IMR-90 (cell line): ENCODE measurements around the gene R3HDM2. TPM values are rescaled to one million over a fixed set of nuclear protein-coding genes. Genes with fewer than 3 reads are reported as not detected.
A peak's percentile ranks its signal among the peaks of the same experiment; 100 is the strongest.

ENCODE experiments used
- ATAC-seq: fragments of 200-7000 bp; cut with Tn5 transposase; 2 replicates; pipeline ENCODE4 v1.9.1; 2020; ENCODE audit warnings: low read depth, mild to moderate bottlenecking, moderate library complexity
- BruUV-seq: library from RNA; stranded (reverse); fragments of 400-500 nt; replicated peaks from 2 replicates; lab custom pipeline; 2021; lab: Mats Ljungman, UMichigan
- CTCF ChIA-PET: fragments of 300-600 bp; formaldehyde crosslinking; extraction: SDS; loops from one replicate; lab custom pipeline; 2021; ENCODE audit warnings: antibody characterized with exemption; lab: Yijun Ruan, JAX
- POLR2A ChIA-PET: fragments of 300-600 bp; sonication (Branson Sonifier 250); formaldehyde crosslinking; loops from one replicate; lab custom pipeline; 2022; ENCODE audit warnings: antibody characterized with exemption; ENCODE audit not compliant: unreplicated experiment; lab: Charles Lee
- DNase-seq: peaks from one replicate; pipeline ENCODE4 v3.0.0; 2013
- H2AFZ ChIP-seq: replicated peaks from 2 replicates; pipeline ENCODE3; 2013; ENCODE audit warnings: low read length, mild to moderate bottlenecking; ENCODE audit not compliant: poor library complexity
- H2AK5ac ChIP-seq: 2 replicates; pipeline ENCODE4 v1.6.1; 2013; ENCODE audit warnings: low read depth, low read length, inconsistent platforms
- H2AK9ac ChIP-seq: replicated peaks from 2 replicates; pipeline ENCODE3; 2013; ENCODE audit warnings: mild to moderate bottlenecking, low read depth, low read length, moderate library complexity; ENCODE audit not compliant: poor library complexity
- H2BK120ac ChIP-seq: 2 replicates; pipeline ENCODE4 v1.6.1; 2013; ENCODE audit warnings: low read depth, low read length, inconsistent platforms
- H2BK15ac ChIP-seq: 3 replicates; pipeline ENCODE4 v1.6.1; 2013; ENCODE audit warnings: low read depth, low read length, inconsistent platforms
- H2BK20ac ChIP-seq: 2 replicates; pipeline ENCODE4 v1.6.1; 2013; ENCODE audit warnings: low read depth, mild to moderate bottlenecking, inconsistent platforms, low read length, moderate library complexity
- H2BK5ac ChIP-seq: 2 replicates; pipeline ENCODE4 v1.6.1; 2013; ENCODE audit warnings: mild to moderate bottlenecking, low read depth, low read length, inconsistent platforms; ENCODE audit not compliant: poor library complexity, severe bottlenecking
- H3K14ac ChIP-seq: replicated peaks from 2 replicates; pipeline ENCODE4 v1.6.1; 2013; ENCODE audit warnings: low read depth, low read length, inconsistent platforms
- H3K18ac ChIP-seq: 2 replicates; pipeline ENCODE4 v1.6.1; 2013; ENCODE audit warnings: low read depth, low read length, control low read depth
- H3K23ac ChIP-seq: 2 replicates; pipeline ENCODE4 v1.6.1; 2013; ENCODE audit warnings: low read depth, low read length, inconsistent platforms
- H3K27ac ChIP-seq: 2 replicates; pipeline ENCODE4 v1.5.1; 2013; ENCODE audit warnings: mild to moderate bottlenecking, control low read depth, low read length; ENCODE audit not compliant: insufficient read depth
- H3K27me3 ChIP-seq: 2 replicates; pipeline ENCODE4 v1.6.1; 2013; ENCODE audit warnings: low read length; ENCODE audit not compliant: control insufficient read depth, insufficient read depth
- H3K36me3 ChIP-seq: 2 replicates; pipeline ENCODE4 v1.6.1; 2013; ENCODE audit warnings: low read length, mixed read lengths; ENCODE audit not compliant: control insufficient read depth, insufficient read depth
- H3K4ac ChIP-seq: 2 replicates; pipeline ENCODE4 v1.6.1; 2013; ENCODE audit warnings: low read depth, low read length, inconsistent platforms
- H3K4me1 ChIP-seq: 2 replicates; pipeline ENCODE4 v1.6.1; 2013; ENCODE audit warnings: low read length, mixed read lengths; ENCODE audit not compliant: control insufficient read depth, insufficient read depth
- H3K4me2 ChIP-seq: 2 replicates; pipeline ENCODE4 v1.6.1; 2013; ENCODE audit warnings: low read depth, mild to moderate bottlenecking, control low read depth, low read length, moderate library complexity
- H3K4me3 ChIP-seq: 2 replicates; pipeline ENCODE4 v1.5.1; 2013; ENCODE audit warnings: low read depth, mild to moderate bottlenecking, control low read depth, low read length, moderate library complexity; ENCODE audit not compliant: insufficient read depth
- H3K56ac ChIP-seq: 2 replicates; pipeline ENCODE4 v1.6.1; 2013; ENCODE audit warnings: low read length, inconsistent platforms; ENCODE audit not compliant: insufficient read depth; ENCODE audit errors: extremely low read depth
- H3K79me1 ChIP-seq, 2 experiments: 2 replicates each; pipeline ENCODE4 v1.6.1; 2013; ENCODE audit warnings: low read length in 2 of 2, inconsistent platforms in 1 of 2, low read depth in 1 of 2
- H3K9ac ChIP-seq: 2 replicates; pipeline ENCODE4 v1.6.1; 2013; ENCODE audit warnings: low read depth, low read length, control low read depth
- H3K9me1 ChIP-seq: 2 replicates; pipeline ENCODE4 v1.6.1; 2013; ENCODE audit warnings: low read length, inconsistent platforms; ENCODE audit not compliant: insufficient read depth
- H3K9me3 ChIP-seq: 2 replicates; pipeline ENCODE4 v1.6.1; 2013; ENCODE audit warnings: low read length; ENCODE audit not compliant: control insufficient read depth, insufficient read depth
- H4K20me1 ChIP-seq: 2 replicates; pipeline ENCODE4 v1.6.1; 2013; ENCODE audit warnings: low read length, inconsistent platforms; ENCODE audit not compliant: insufficient read depth
- H4K5ac ChIP-seq: 2 replicates; pipeline ENCODE4 v1.6.1; 2013; ENCODE audit warnings: mild to moderate bottlenecking, low read depth, low read length, control low read depth
- H4K8ac ChIP-seq, 2 experiments: 2 replicates each; pipeline ENCODE4 v1.6.1; 2013; ENCODE audit warnings: low read depth in 2 of 2, low read length in 2 of 2, control low read depth in 1 of 2, inconsistent platforms in 1 of 2
- H4K91ac ChIP-seq: 2 replicates; pipeline ENCODE4 v1.6.1; 2013; ENCODE audit warnings: low read depth, low read length, inconsistent platforms; ENCODE audit not compliant: insufficient read depth
- CEBPB ChIP-seq: IDR thresholded peaks from 2 replicates; pipeline ENCODE4 v1.6.1; 2012; ENCODE audit warnings: low read depth, low read length, improper control_type of control experiment
- FOS ChIP-seq: fragments of 150-350 bp; IDR thresholded peaks from 2 replicates; pipeline ENCODE4 v1.6.1; 2016; ENCODE audit warnings: low read depth, low read length
- MAZ ChIP-seq: IDR thresholded peaks from 2 replicates; pipeline ENCODE4 v1.6.1; 2012; ENCODE audit warnings: low read depth, mild to moderate bottlenecking, low read length, improper control_type of control experiment, moderate library complexity, borderline replicate concordance
- MXI1 ChIP-seq: IDR thresholded peaks from 2 replicates; pipeline ENCODE4 v1.6.1; 2012; ENCODE audit warnings: low read depth, mild to moderate bottlenecking, low read length, moderate library complexity, borderline replicate concordance
- NFE2L2 ChIP-seq: fragments of 150-350 bp; IDR thresholded peaks from 2 replicates; pipeline ENCODE4 v1.6.1; 2016; ENCODE audit warnings: low read depth, mild to moderate bottlenecking, low read length
- POLR2A ChIP-seq: IDR thresholded peaks from 2 replicates; pipeline ENCODE4 v1.6.1; 2012; ENCODE audit warnings: mild to moderate bottlenecking, low read depth, low read length
- RFX5 ChIP-seq: IDR thresholded peaks from 2 replicates; pipeline ENCODE4 v1.8.0; 2012; ENCODE audit warnings: low read depth, mild to moderate bottlenecking, low read length, moderate library complexity
- SMC3 ChIP-seq: fragments of 150-350 bp; IDR thresholded peaks from 2 replicates; pipeline ENCODE4 v1.6.1; 2016; ENCODE audit warnings: low read depth, mild to moderate bottlenecking, antibody characterized with exemption, low read length, moderate library complexity
- WGBS, 2 experiments: methylation state at CpG; one replicate each; pipeline versions ENCODE4 v1.1.5 to v1.1.7; 2013; ENCODE audit warnings: missing lambda C conversion rate in 2 of 2; ENCODE audit not compliant: insufficient read length in 1 of 2; ENCODE audit errors: extremely low coverage in 2 of 2; 5-methylcytosine and 5-hydroxymethylcytosine counted together
- dilution Hi-C: fragments of 300-500 bp; cut with HindIII; formaldehyde crosslinking; loops from one replicate; pipeline ENCODE4 v1.14.3; 2018; ENCODE audit warnings: low sequenced_read_pairs; ENCODE audit not compliant: unreplicated experiment
- in situ Hi-C: fragments of 300-500 bp; cut with MboI; formaldehyde crosslinking; loops from 3 replicates; pipeline ENCODE4 v1.14.3; 2019; ENCODE audit warnings: low sequenced_read_pairs, inconsistent platforms, mixed read lengths
- intact Hi-C: fragments of 100-400 bp; cut with micrococcal nuclease; formaldehyde crosslinking; loops from 2 replicates; pipeline ENCODE4 v1.10.0; 2022
- polyA plus RNA-seq, 3 experiments: library from polyadenylated mRNA; depleted of rRNA; stranded (reverse); fragments of >200 nt; gene quantifications; 2 replicates each; pipeline ENCODE4 v1.2.3, GENCODE V29; 2012; ENCODE audit warnings: low replicate concordance in 1 of 3
- total RNA-seq: library from RNA; depleted of rRNA; stranded (reverse); fragments of >200 nt; gene quantifications from 2 replicates; pipeline ENCODE4 v1.2.3, GENCODE V29; 2012
- TF ChIP-seq, protein P1 (sequence below): fragments of 150-350 bp; IDR thresholded peaks from 2 replicates; pipeline ENCODE4 v1.6.1; 2017; ENCODE audit warnings: mild to moderate bottlenecking, antibody characterized with exemption, low read length, low read depth
- TF ChIP-seq, protein P2 (sequence below): conservative IDR thresholded peaks from 2 replicates; pipeline ENCODE4 v1.5.1; 2012; ENCODE audit warnings: mild to moderate bottlenecking, low read depth, low read length, improper control_type of control experiment

R3HDM2 gene
- total and polyA plus RNA-seq, 2 of the 4 experiments (the other 2 are of a cell fraction), result 7.5 to 28.4 TPM

GRCh38 chr12:57235728-57236131 lies 195.1 kb downstream of the R3HDM2 start:
- DNase-seq (no peak), ATAC-seq (no peak)
- Histone ChIP-seq H3K23ac (no peak overlapping the region), H3K56ac (no peak overlapping the region), H4K20me1 (peaks cover 40% of the 10 kb centered on the region), H3K4me3 (no peak overlapping the region), H3K4me1 (peaks cover 14% of the 10 kb centered on the region), H2BK120ac (no peak overlapping the region), H4K5ac (no peak overlapping the region), H3K9me1 (peaks cover 16% of the 10 kb centered on the region), H3K4me2 (no peak overlapping the region), H3K36me3 (peaks cover 45% of the 10 kb centered on the region), H3K9me3 (no peaks in the 10 kb centered on the region), H3K14ac (0 out of 2 replicates have a peak overlapping the region, but pooled peaks have one; percentile 14), H3K18ac (no peak overlapping the region), H4K91ac (no peak overlapping the region), H3K27me3 (no peaks in the 10 kb centered on the region), H3K79me1 (peaks cover 22 to 43% of the 10 kb centered on the region in 2 experiments), H3K4ac (no peak overlapping the region), H3K9ac (no peak overlapping the region), H2BK5ac (no peak overlapping the region), H2AK5ac (no peak overlapping the region), H4K8ac (no peak overlapping the region), H3K27ac (no peak overlapping the region), H2AFZ (no peak overlapping the region), H2BK15ac (no peak overlapping the region), H2AK9ac (no peak overlapping the region), H2BK20ac (no peak overlapping the region)
- dilution Hi-C loops (no loop called here), intact Hi-C loops (loop anchor here (5.0 kb wide), 1 partner anchor 168 kb away; no protein-coding TSS in a partner anchor), in situ Hi-C loops (no loop called here)
- no peak for TF ChIP-seq POLR2A
- TF ChIP-seq, protein P1, sequence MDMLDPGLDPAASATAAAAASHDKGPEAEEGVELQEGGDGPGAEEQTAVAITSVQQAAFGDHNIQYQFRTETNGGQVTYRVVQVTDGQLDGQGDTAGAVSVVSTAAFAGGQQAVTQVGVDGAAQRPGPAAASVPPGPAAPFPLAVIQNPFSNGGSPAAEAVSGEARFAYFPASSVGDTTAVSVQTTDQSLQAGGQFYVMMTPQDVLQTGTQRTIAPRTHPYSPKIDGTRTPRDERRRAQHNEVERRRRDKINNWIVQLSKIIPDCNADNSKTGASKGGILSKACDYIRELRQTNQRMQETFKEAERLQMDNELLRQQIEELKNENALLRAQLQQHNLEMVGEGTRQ, result no peak
- TF ChIP-seq SMC3, result no peak
- no peak for TF ChIP-seq NFE2L2
- TF ChIP-seq FOS, result no peak
- TF ChIP-seq, protein P2, sequence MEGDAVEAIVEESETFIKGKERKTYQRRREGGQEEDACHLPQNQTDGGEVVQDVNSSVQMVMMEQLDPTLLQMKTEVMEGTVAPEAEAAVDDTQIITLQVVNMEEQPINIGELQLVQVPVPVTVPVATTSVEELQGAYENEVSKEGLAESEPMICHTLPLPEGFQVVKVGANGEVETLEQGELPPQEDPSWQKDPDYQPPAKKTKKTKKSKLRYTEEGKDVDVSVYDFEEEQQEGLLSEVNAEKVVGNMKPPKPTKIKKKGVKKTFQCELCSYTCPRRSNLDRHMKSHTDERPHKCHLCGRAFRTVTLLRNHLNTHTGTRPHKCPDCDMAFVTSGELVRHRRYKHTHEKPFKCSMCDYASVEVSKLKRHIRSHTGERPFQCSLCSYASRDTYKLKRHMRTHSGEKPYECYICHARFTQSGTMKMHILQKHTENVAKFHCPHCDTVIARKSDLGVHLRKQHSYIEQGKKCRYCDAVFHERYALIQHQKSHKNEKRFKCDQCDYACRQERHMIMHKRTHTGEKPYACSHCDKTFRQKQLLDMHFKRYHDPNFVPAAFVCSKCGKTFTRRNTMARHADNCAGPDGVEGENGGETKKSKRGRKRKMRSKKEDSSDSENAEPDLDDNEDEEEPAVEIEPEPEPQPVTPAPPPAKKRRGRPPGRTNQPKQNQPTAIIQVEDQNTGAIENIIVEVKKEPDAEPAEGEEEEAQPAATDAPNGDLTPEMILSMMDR, result no peak
- TF ChIP-seq RFX5, result no peak
- TF ChIP-seq MXI1, result no peak
- TF ChIP-seq CEBPB, result no peak
- no peak for TF ChIP-seq MAZ
- POLR2A ChIA-PET, result interaction anchor here (0.5 kb wide), 1 partner anchor 22 kb away, joined by 9 read pairs; no protein-coding TSS in a partner anchor
- 42% methylated on average over 4 of the region's 8 CpGs; no CpG with 5 or more reads in 1 of the 2 experiments for WGBS, 2 experiments
- no TSS peak for BruUV-seq
- CTCF ChIA-PET, result no interaction called here
